ENCODE data around the gene HPSE2.

GRCh38 chr10:98638920-98639319, 596.7 kb downstream of the HPSE2 start:
- TF ChIP-seq RNF2 (IDR thresholded peaks at IDR 0.05; ENCODE audit: borderline replicate concordance, low read depth, low read length, missing control alignments, poor library complexity, severe bottlenecking) (no peak), POLR2A (IDR thresholded peaks at IDR 0.05; ENCODE audit: control extremely low read depth in 1 of 2, low read depth in 2 of 2, low read length in 2 of 2) (no peak), MAFK (IDR thresholded peaks at IDR 0.05; ENCODE audit: low read depth, low read length) (no peak), NRF1 (IDR thresholded peaks at IDR 0.05; ENCODE audit: low read depth, low read length) (no peak), TAF7 (optimal IDR thresholded peaks at IDR 0.05; ENCODE audit: borderline replicate concordance, low read depth, low read length) (no peak), HDAC2 (IDR thresholded peaks at IDR 0.05; ENCODE audit: borderline replicate concordance in 1 of 2, low read depth in 2 of 2, low read length in 2 of 2) (no peak), CTCF (IDR thresholded peaks at IDR 0.05; ENCODE audit: control extremely low read depth in 1 of 3, insufficient read depth in 1 of 3, low read depth in 1 of 3, low read length in 3 of 3) (no peak), CHD2 (IDR thresholded peaks at IDR 0.05; ENCODE audit: low read length) (no peak), POLR2AphosphoS5 (IDR thresholded peaks at IDR 0.05; ENCODE audit: low read depth, low read length) (no peak)

All from H1 (cell line).